Mucosa of descending colon (tissue), 3 donors: ENCODE results near the gene PPP1R11. TPM values are rescaled to one million over a fixed set of nuclear protein-coding genes. Genes with fewer than 3 reads are reported as not detected.
A peak's percentile ranks its signal among the peaks of the same experiment; 100 is the strongest.

Experiments used
- ATAC-seq: fragments of 200-7000 bp; cut with Tn5 transposase; one replicate; pipeline ENCODE4 v1.9.1; 2020; ENCODE audit warnings: mild to moderate bottlenecking, moderate library complexity
- DNase-seq, 3 donors: peaks; one replicate each; pipeline ENCODE4 v3.0.0-alpha.2; 2020
- H3K36me3 ChIP-seq: fragments of 200-600 bp; one replicate; pipeline ENCODE4 v1.8.0; 2021; ENCODE audit warnings: low read depth, mild to moderate bottlenecking
- H3K4me1 ChIP-seq: fragments of 200-600 bp; one replicate; pipeline ENCODE4 v1.8.0; 2021; ENCODE audit warnings: low read depth, mild to moderate bottlenecking
- H3K4me3 ChIP-seq: fragments of 200-600 bp; one replicate; pipeline ENCODE4 v1.8.0; 2021; ENCODE audit warnings: mild to moderate bottlenecking
- H3K9me3 ChIP-seq: fragments of 200-600 bp; one replicate; pipeline ENCODE4 v1.8.0; 2021; ENCODE audit warnings: mild to moderate bottlenecking
- intact Hi-C, 2 donors: fragments of 100-400 bp; cut with DNase I in 1 of 2; cut with micrococcal nuclease in 1 of 2; formaldehyde crosslinking; loops; one replicate each; pipeline versions ENCODE4 v1.11.0 to v1.11.1; 2022; cut with DNase I, micrococcal nuclease
- total RNA-seq, 3 donors: library from RNA; stranded (reverse); fragmentation: NEBNext Ultra II Directional in 2 of 3; extraction: Animal tissue kit (Norgen Biotek cat#: 25700) in 2 of 3; gene quantifications; one replicate each; pipeline versions ENCODE4 v1.2.1 to v1.2.4, GENCODE V29; 2021 to 2023
- TF ChIP-seq, protein P1 (sequence below): fragments of 200-600 bp; IDR thresholded peaks from one replicate; pipeline ENCODE4 v1.8.0; 2022; ENCODE audit warnings: antibody characterized with exemption, mild to moderate bottlenecking
- donor health status: DM: no; HTN: no; CAD: no; lungs with moderate emphysema.
- donor health status: DM: no; HTN: no; CAD: no.
- donor health status: DM: no; HTN: yes; CAD: no.

PPP1R11 gene
- total RNA-seq, 3 donors from 2014 or later = 78.4 to 115 (median 82.4) TPM

DNA sequence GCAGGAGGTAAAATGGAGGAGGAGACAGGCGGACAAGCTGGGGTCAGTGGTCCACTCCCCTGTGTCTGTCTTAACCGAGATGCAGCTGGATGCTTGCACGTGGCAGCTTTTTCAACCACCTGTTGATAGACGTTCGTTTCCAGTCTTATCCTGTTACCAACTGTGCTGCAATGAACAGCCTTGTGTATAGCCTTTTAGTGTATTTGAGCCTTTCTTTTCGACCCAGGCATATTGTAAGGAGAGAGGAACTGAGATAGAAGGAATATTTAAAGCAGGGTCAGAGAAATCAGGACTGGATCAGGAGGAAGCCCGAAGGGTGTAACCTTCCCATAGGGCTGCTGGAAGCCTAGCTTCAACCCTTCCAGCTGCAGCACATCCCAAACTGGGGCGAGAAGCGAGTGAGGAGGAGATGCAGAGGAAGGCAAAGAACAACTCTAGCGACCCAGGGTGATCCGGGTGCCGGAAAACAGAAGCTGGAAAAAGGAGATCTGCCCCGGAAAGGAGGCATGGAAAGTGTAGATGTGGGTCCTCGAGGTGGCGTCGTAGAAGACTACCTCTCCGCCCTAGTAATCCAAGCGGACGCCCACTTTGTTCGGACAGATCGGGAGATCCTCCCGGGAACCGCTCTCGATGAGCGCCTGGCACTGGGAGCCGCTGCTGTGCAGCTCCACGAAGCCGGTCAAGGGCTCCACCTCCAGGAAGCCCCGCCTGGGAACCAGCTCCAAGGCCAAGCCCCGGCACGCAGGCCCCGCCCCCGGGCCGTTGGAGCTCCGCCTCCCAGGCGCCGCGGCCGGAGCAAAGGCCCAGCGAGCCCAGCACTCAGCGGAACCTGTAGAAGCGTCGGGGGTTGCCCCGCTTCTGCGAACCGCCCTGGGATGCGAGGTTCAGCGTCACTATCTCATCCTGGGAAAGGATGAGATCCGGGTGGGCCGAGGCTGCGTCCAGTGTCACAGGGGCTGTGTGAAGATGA is 34.7 kb downstream of the PPP1R11 start:
- Histone ChIP-seq H3K4me1 (peaks cover 26% of the 10 kb centered on the region), H3K9me3 (no peaks in the 10 kb centered on the region), H3K36me3 (no peaks in the 10 kb centered on the region), H3K4me3 (no peak overlapping the region)
- intact Hi-C loops = loop anchor here in 1 of 2 donors (10.0 kb wide), 1 partner anchor 73 kb away; no protein-coding TSS in a partner anchor
- DNase-seq (peak; percentile 93 to 97 (median 95)), ATAC-seq (peak; percentile 81)
- TF ChIP-seq, protein P1, sequence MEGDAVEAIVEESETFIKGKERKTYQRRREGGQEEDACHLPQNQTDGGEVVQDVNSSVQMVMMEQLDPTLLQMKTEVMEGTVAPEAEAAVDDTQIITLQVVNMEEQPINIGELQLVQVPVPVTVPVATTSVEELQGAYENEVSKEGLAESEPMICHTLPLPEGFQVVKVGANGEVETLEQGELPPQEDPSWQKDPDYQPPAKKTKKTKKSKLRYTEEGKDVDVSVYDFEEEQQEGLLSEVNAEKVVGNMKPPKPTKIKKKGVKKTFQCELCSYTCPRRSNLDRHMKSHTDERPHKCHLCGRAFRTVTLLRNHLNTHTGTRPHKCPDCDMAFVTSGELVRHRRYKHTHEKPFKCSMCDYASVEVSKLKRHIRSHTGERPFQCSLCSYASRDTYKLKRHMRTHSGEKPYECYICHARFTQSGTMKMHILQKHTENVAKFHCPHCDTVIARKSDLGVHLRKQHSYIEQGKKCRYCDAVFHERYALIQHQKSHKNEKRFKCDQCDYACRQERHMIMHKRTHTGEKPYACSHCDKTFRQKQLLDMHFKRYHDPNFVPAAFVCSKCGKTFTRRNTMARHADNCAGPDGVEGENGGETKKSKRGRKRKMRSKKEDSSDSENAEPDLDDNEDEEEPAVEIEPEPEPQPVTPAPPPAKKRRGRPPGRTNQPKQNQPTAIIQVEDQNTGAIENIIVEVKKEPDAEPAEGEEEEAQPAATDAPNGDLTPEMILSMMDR = no peak

- Histone ChIP-seq H3K36me3 (no peaks in the 10 kb centered on the region), H3K9me3 (no peaks in the 10 kb centered on the region), H3K4me3 (no peak overlapping the region), H3K4me1 (peaks cover 26% of the 10 kb centered on the region)
- TF ChIP-seq, protein P1 = no peak
- ATAC-seq = peak; percentile 0
- intact Hi-C loops = loop anchor here in 1 of 2 donors (10.0 kb wide), 1 partner anchor 72 kb away; no protein-coding TSS in a partner anchor
- peak in 1 of 3 donors; percentile 55 for DNase-seq
Measured at GRCh38 chr6:30102414-30102969, 35.5 kb downstream of the PPP1R11 start.

- H3K36me3 ChIP-seq = no peaks in the 10 kb centered on the region
- H3K4me3 ChIP-seq = no peak overlapping the region
- H3K4me1 ChIP-seq = peaks cover 24% of the 10 kb centered on the region
- TF ChIP-seq, protein P1 = peak; percentile 78
- DNase-seq (peak; percentile 89 to 97 (median 90)), ATAC-seq (peak; percentile 73)
- no peaks in the 10 kb centered on the region for H3K9me3 ChIP-seq
- intact Hi-C loops = loop anchor here in 1 of 2 donors (10.0 kb wide), 1 partner anchor 72 kb away; no protein-coding TSS in a partner anchor
Measured at GRCh38 chr6:30102970-30103871, 36.2 kb downstream of the PPP1R11 start.

DNA sequence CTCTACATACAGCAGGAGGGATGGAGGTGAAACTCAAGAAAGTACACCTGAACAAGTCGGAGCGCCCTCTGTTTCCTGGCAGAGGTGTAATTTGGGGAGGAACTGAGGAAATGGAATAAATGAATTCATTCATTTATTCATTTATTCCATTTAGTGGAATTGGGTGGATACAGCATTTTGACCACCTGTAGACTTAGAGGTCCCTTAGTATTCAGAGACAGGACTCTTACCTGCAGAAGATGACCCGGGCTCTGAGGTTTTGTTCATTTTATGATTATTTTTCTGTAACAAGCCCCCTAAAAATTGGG is 36.8 kb downstream of the PPP1R11 start:
- TF ChIP-seq, protein P1 = no peak
- no peaks in the 10 kb centered on the region for H3K36me3 ChIP-seq
- intact Hi-C loops = loop anchor here in 1 of 2 donors (10.0 kb wide), 1 partner anchor 71 kb away; no protein-coding TSS in a partner anchor
- H3K9me3 ChIP-seq = no peaks in the 10 kb centered on the region
- ATAC-seq (no peak), DNase-seq (no peak)
- peaks cover 22% of the 10 kb centered on the region for H3K4me1 ChIP-seq
- H3K4me3 ChIP-seq = no peak overlapping the region

DNA sequence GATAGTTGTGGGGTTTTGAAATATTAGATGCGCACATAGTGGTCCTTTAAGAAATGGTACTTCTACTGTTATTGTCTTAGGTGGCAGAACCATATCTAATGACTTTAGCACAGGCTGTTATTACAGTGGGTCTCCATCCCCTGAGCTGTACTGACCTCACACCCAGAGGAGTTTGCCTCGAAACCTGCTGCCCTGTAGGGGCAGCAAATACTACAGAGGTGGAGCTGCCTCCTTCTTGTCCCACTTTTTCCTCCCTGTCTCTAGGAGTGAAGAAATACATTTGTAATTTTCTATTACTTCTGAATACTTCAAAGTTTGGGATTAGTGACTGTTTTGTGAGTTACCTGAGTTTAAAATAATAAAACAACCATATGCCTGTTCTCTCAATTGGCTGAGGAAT is 37.7 kb downstream of the PPP1R11 start:
- no peak overlapping the region for H3K4me3 ChIP-seq
- intact Hi-C loops = loop anchor here in 1 of 2 donors (10.0 kb wide), 1 partner anchor 70 kb away; no protein-coding TSS in a partner anchor
- no peak for DNase-seq
- H3K9me3 ChIP-seq = no peaks in the 10 kb centered on the region
- ATAC-seq = no peak
- H3K4me1 ChIP-seq = peaks cover 22% of the 10 kb centered on the region
- H3K36me3 ChIP-seq = no peaks in the 10 kb centered on the region
- TF ChIP-seq, protein P1 = no peak
